Thoracic aorta endothelial cell (primary cell): ENCODE results near the gene CENPO. TPM values are rescaled to one million over a fixed set of nuclear protein-coding genes. Genes with fewer than 3 reads are reported as not detected.

ENCODE experiments used
- total RNA-seq: library from RNA; depleted of rRNA; stranded (reverse); fragments of >200 nt; gene quantifications from 2 replicates; pipeline ENCODE4 v1.2.3, GENCODE V29; 2012

Gene CENPO, protein sequence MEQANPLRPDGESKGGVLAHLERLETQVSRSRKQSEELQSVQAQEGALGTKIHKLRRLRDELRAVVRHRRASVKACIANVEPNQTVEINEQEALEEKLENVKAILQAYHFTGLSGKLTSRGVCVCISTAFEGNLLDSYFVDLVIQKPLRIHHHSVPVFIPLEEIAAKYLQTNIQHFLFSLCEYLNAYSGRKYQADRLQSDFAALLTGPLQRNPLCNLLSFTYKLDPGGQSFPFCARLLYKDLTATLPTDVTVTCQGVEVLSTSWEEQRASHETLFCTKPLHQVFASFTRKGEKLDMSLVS
- 34.0 and 45.3 TPM in 2 replicates for total RNA-seq

DNA sequence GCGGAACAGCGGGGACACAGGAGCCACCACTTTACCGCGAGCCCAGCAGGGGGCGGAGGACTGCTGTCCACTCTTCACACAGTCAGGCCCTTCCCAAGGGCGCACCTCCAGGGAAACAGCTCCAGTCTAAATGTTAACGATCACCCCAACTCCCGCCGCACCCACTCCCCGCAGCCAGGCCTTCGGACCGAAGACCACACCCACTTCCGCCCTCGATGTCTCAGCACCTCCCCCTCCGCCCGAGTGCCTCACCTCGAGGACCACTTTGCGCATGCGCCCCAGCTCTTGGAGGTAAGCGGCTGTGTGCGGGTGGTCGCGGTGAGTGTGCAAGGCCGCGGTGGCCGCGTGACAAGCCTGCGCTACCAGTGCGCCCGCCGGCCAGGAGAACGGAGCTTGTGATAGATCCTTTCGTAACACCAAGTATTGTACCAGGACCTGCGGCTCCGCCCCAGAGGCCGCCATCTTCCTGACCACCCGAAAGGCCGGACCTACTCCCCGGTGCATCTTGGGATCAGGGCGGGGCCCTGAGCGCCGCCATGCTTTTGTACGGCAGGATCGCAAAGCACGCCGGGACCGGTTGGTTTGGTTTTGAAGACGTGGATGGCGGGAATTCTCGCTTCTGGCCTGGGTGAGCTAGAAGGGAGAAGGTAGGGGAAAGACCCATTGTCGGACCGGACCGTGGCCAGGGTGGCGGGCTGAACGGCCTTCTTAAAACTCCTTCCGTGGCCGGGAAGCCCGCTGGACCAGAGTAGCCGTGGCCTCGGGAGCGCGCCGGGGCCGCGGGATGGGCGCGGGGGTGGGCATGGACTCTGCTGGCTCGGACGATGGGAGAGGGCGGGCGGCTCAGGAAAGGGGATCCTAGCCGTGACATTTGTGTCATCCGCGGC is at the start of gene CENPO, which contains the start of gene PTRHD1:
TSS of gene CENPO (plus strand) at position 552 of the 887 bp plus-strand sequence. CDS start 495 bp downstream, outside the sequence.
TSS of gene PTRHD1 (minus strand) at position 518 of the 887 bp plus-strand sequence. CDS start at position 504, 14 bp downstream.

Other genes with a start within 250 kb of the CENPO start
- gene PTRHD1, start within 50 bp of the CENPO start, total RNA-seq = 21.7 and 24.2 TPM in 2 replicates
- gene ADCY3, start 126.8 kb downstream of the CENPO start, total RNA-seq = 22.9 and 34.9 TPM in 2 replicates
- 3.1 and 4.3 TPM in 2 replicates for gene DNAJC27, start 178.5 kb downstream of the CENPO start, total RNA-seq
- 0.13 and 0.22 TPM in 2 replicates for gene EFR3B, start 248.7 kb downstream of the CENPO start, total RNA-seq